ENCODE data around the gene ETV5. TPM values are rescaled to one million over a fixed set of nuclear protein-coding genes. Genes with fewer than 3 reads are reported as not detected.

Gene ETV5
- total and polyA plus RNA-seq, 2 donors (not counting 1 experiment from before 2014, with no cell fraction given): 0.12 to 0.74 TPM

- 97% methylated on average over 3 of the region's 4 CpGs for WGBS (ENCODE audit: insufficient coverage)
- no peaks in the 10 kb centered on the region for H3K9me3 ChIP-seq (ENCODE audit: control extremely low read depth in 1 of 3, control insufficient read depth in 2 of 3, insufficient read depth in 1 of 3, low read length in 2 of 3)
- DNase-seq (no peak), ATAC-seq (ENCODE audit: low read depth) (no peak)
- H3K4me2 ChIP-seq (replicated peaks; ENCODE audit: low read depth, low read length, poor library complexity, severe bottlenecking): no peak overlapping the region
- Mint-ChIP-seq H3K9me3 (ENCODE audit: insufficient read depth) (no peaks in the 10 kb centered on the region), H3K4me1 (no peaks in the 10 kb centered on the region), H3K4me3 (no peak overlapping the region), H3K27me3 (no peaks in the 10 kb centered on the region), H3K27ac (no peak overlapping the region)
- no peaks in the 10 kb centered on the region for H3K27me3 ChIP-seq (replicated peaks in 1 of 4; ENCODE audit: control extremely low read depth in 1 of 4, control insufficient read depth in 3 of 4, insufficient read depth in 4 of 4, low read length in 3 of 4)
- CTCF ChIA-PET: no interaction called here
- no peak for TF ChIP-seq EZH2 (IDR thresholded peaks at IDR 0.05; ENCODE audit: borderline replicate concordance, insufficient read depth, low read depth, low read length, poor library complexity, severe bottlenecking)
- no peak for TF ChIP-seq CTCF (IDR thresholded peaks at IDR 0.05)
- H3K79me2 ChIP-seq (ENCODE audit: control insufficient read depth, insufficient read depth, low read length): no peaks in the 10 kb centered on the region
- H4K20me1 ChIP-seq (ENCODE audit: control insufficient read depth, insufficient read depth, low read length, poor library complexity, severe bottlenecking): no peaks in the 10 kb centered on the region
- intact Hi-C loops (cut with micrococcal nuclease): no loop called here
- POLR2A ChIA-PET: no interaction called here
- no peaks in the 10 kb centered on the region for H3K36me3 ChIP-seq (replicated peaks in 1 of 2; ENCODE audit: control extremely low read depth in 1 of 2, control insufficient read depth in 1 of 2, extremely low read depth in 1 of 2, insufficient read depth in 2 of 2, low read length in 1 of 2)
- no peak overlapping the region for H3K4me3 ChIP-seq (ENCODE audit: control extremely low read depth in 1 of 5, extremely low read depth in 1 of 5, insufficient read depth in 1 of 5, low read depth in 2 of 5, low read length in 4 of 5)
- H3K9ac ChIP-seq (ENCODE audit: low read length): no peak overlapping the region
- no peak overlapping the region for H2AFZ ChIP-seq (ENCODE audit: insufficient read depth, low read depth, low read length, poor library complexity, severe bottlenecking)
- H3K4me1 ChIP-seq (ENCODE audit: control insufficient read depth in 2 of 2, insufficient read depth in 2 of 2, low read length in 2 of 2): no peaks in the 10 kb centered on the region
- H3K27ac ChIP-seq (ENCODE audit: low read length in 2 of 2): no peak overlapping the region
These were observed 24.6 kb downstream of the ETV5 start for GRCh38 chr3:186084264-186084663.

- TF ChIP-seq EZH2 (IDR thresholded peaks at IDR 0.05; ENCODE audit: borderline replicate concordance, insufficient read depth, low read depth, low read length, poor library complexity, severe bottlenecking) (no peak), CTCF (IDR thresholded peaks at IDR 0.05) (no peak)
- Mint-ChIP-seq H3K4me1 (no peaks in the 10 kb centered on the region), H3K9me3 (ENCODE audit: insufficient read depth) (no peaks in the 10 kb centered on the region), H3K27me3 (no peaks in the 10 kb centered on the region), H3K4me3 (no peak overlapping the region), H3K27ac (no peak overlapping the region)
- intact Hi-C loops (cut with micrococcal nuclease): no loop called here
- Histone ChIP-seq H3K27me3 (replicated peaks in 1 of 4; ENCODE audit: control extremely low read depth in 1 of 4, control insufficient read depth in 3 of 4, insufficient read depth in 4 of 4, low read length in 3 of 4) (no peaks in the 10 kb centered on the region), H3K79me2 (ENCODE audit: control insufficient read depth, insufficient read depth, low read length) (no peaks in the 10 kb centered on the region), H3K36me3 (replicated peaks in 1 of 2; ENCODE audit: control extremely low read depth in 1 of 2, control insufficient read depth in 1 of 2, extremely low read depth in 1 of 2, insufficient read depth in 2 of 2, low read length in 1 of 2) (no peaks in the 10 kb centered on the region), H3K9ac (ENCODE audit: low read length) (no peak overlapping the region), H3K4me1 (ENCODE audit: control insufficient read depth in 2 of 2, insufficient read depth in 2 of 2, low read length in 2 of 2) (no peaks in the 10 kb centered on the region), H3K9me3 (ENCODE audit: control extremely low read depth in 1 of 3, control insufficient read depth in 2 of 3, insufficient read depth in 1 of 3, low read length in 2 of 3) (no peaks in the 10 kb centered on the region), H3K4me3 (ENCODE audit: control extremely low read depth in 1 of 5, extremely low read depth in 1 of 5, insufficient read depth in 1 of 5, low read depth in 2 of 5, low read length in 4 of 5) (no peak overlapping the region), H3K27ac (ENCODE audit: low read length in 2 of 2) (no peak overlapping the region), H3K4me2 (replicated peaks; ENCODE audit: low read depth, low read length, poor library complexity, severe bottlenecking) (no peak overlapping the region), H4K20me1 (ENCODE audit: control insufficient read depth, insufficient read depth, low read length, poor library complexity, severe bottlenecking) (no peaks in the 10 kb centered on the region), H2AFZ (ENCODE audit: insufficient read depth, low read depth, low read length, poor library complexity, severe bottlenecking) (no peak overlapping the region)
- 100% methylated on average over 1 of the region's 2 CpGs for WGBS (ENCODE audit: insufficient coverage)
- CTCF ChIA-PET: no interaction called here
- POLR2A ChIA-PET: no interaction called here
- DNase-seq: no peak
- ATAC-seq (ENCODE audit: low read depth): no peak
These were observed 25.1 kb downstream of the ETV5 start for GRCh38 chr3:186083746-186084145.
